Measurements from ENCODE around the gene DIAPH2. TPM values are rescaled to one million over a fixed set of nuclear protein-coding genes. Genes with fewer than 3 reads are reported as not detected.

The DIAPH2 gene
- total RNA-seq, 1 experiment from 2014 or later = 10.9 TPM

- no peak overlapping the region for H3K4me3 ChIP-seq (replicated peaks in 1 of 2; ENCODE audit: low read depth in 1 of 2, low read length in 2 of 2)
- H2AFZ ChIP-seq (ENCODE audit: low read depth, low read length, poor library complexity, severe bottlenecking) = no peak overlapping the region
- no peaks in the 10 kb centered on the region for H3K36me3 ChIP-seq (ENCODE audit: control insufficient read depth in 1 of 2, insufficient read depth in 2 of 2, low read length in 2 of 2)
- H3K9me3 ChIP-seq (ENCODE audit: control insufficient read depth in 1 of 2, insufficient read depth in 1 of 2, low read depth in 1 of 2, low read length in 2 of 2) = no peaks in the 10 kb centered on the region
- ChIA-PET CTCF (no interaction called here), POLR2A (no interaction called here), RAD21 (ENCODE audit: low non-redundant PET in 1 of 2, low total read pairs in 2 of 2, uncharacterized antibody in 2 of 2, unreplicated experiment in 2 of 2) (no interaction called here)
- ATAC-seq (no peak), DNase-seq (ENCODE audit: low read depth, low spot score) (no peak)
- H3K9ac ChIP-seq (ENCODE audit: low read length) = no peak overlapping the region
- no peak overlapping the region for H3K27ac ChIP-seq (ENCODE audit: low read depth, low read length)
- intact Hi-C loops (cut with micrococcal nuclease) = no loop called here
- H3K9me2 ChIP-seq (ENCODE audit: insufficient read depth) = no peaks in the 10 kb centered on the region
- TF ChIP-seq ZNF274 (IDR thresholded peaks at IDR 0.05; ENCODE audit: low read depth, low read length) (no peak), MAX (IDR thresholded peaks at IDR 0.05) (no peak), CEBPB (IDR thresholded peaks at IDR 0.05; ENCODE audit: low read depth) (no peak), EGR1 (IDR thresholded peaks at IDR 0.05; ENCODE audit: low read depth) (no peak), ELF1 (IDR thresholded peaks at IDR 0.05; ENCODE audit: borderline replicate concordance, low read depth) (no peak), FOSL1 (IDR thresholded peaks at IDR 0.05; ENCODE audit: low read depth) (no peak), POLR2A (IDR thresholded peaks at IDR 0.05; ENCODE audit: borderline replicate concordance, extremely low read depth, insufficient read depth, insufficient read length) (no peak), EZH2 (IDR thresholded peaks at IDR 0.05) (no peak), ZFX (IDR thresholded peaks at IDR 0.05) (no peak), ZBTB33 (IDR thresholded peaks at IDR 0.05; ENCODE audit: extremely low read depth, insufficient replicate concordance, low read length) (no peak), SP1 (IDR thresholded peaks at IDR 0.05; ENCODE audit: low read depth) (no peak), SRF (IDR thresholded peaks at IDR 0.05; ENCODE audit: low read depth) (no peak), EZH2phosphoT487 (IDR thresholded peaks at IDR 0.05; ENCODE audit: borderline replicate concordance) (no peak), SIN3A (IDR thresholded peaks at IDR 0.05; ENCODE audit: low read depth) (no peak), POLR2AphosphoS5 (IDR thresholded peaks at IDR 0.05; ENCODE audit: low read depth, low read length) (no peak), JUND (IDR thresholded peaks at IDR 0.05) (no peak), CTCF (IDR thresholded peaks at IDR 0.05 in 2 of 3, conservative IDR thresholded peaks at IDR 0.05 in 1 of 3; ENCODE audit: borderline replicate concordance in 1 of 3, insufficient read depth in 1 of 3, low read depth in 2 of 3, low read length in 2 of 3) (no peak), REST (IDR thresholded peaks at IDR 0.05; ENCODE audit: low read depth) (no peak)
- H3K27me3 ChIP-seq (ENCODE audit: insufficient read depth, low read length) = no peaks in the 10 kb centered on the region
- no peaks in the 10 kb centered on the region for H4K20me1 ChIP-seq (ENCODE audit: insufficient read depth)
- H3K4me2 ChIP-seq (ENCODE audit: low read length) = no peak overlapping the region
- H3K4me1 ChIP-seq (ENCODE audit: control insufficient read depth in 1 of 2, insufficient read depth in 2 of 2, low read length in 2 of 2) = no peaks in the 10 kb centered on the region
- H3K79me2 ChIP-seq (ENCODE audit: insufficient read depth, low read length) = no peaks in the 10 kb centered on the region
- no TSS peak for BruUV-seq (replicated peaks)
Measured at GRCh38 chrX:97011540-97011939, 326.9 kb downstream of the DIAPH2 start.

Data from HCT116 (cell line).